ENCODE measurements around the gene MYL4. TPM values are rescaled to one million over a fixed set of nuclear protein-coding genes. Genes with fewer than 3 reads are reported as not detected.
"Not testable (repeated sequence)": the region's sequence is repeated elsewhere in the genome, so short reads cannot be mapped to it uniquely, and the experiment has no call there.

The MYL4 gene
- total RNA-seq, 1 donor from 2014 or later: 1.5 TPM

- DNase-seq (ENCODE audit: low spot score): no peak
These were observed 10.7 kb downstream of the MYL4 start for GRCh38 chr17:47219621-47220475.

GRCh38 chr17:47220531-47220999 lies 11.4 kb downstream of the MYL4 start:
- DNase-seq (ENCODE audit: low spot score): no peak

GRCh38 chr17:47221154-47221553 lies 12.0 kb downstream of the MYL4 start:
- no peak for DNase-seq (ENCODE audit: low spot score)

- no peak for DNase-seq (ENCODE audit: low spot score)
These were observed 12.9 kb downstream of the MYL4 start for GRCh38 chr17:47222047-47222446.

- DNase-seq (ENCODE audit: low spot score): no peak
These were observed 13.9 kb downstream of the MYL4 start for GRCh38 chr17:47223007-47223406.

GRCh38 chr17:47223460-47223859 lies 14.3 kb downstream of the MYL4 start:
- no peak for DNase-seq (ENCODE audit: low spot score)

- DNase-seq (ENCODE audit: low spot score): not testable (repeated sequence)
These were observed 14.9 kb downstream of the MYL4 start for GRCh38 chr17:47224077-47224476.

- no peak for DNase-seq (ENCODE audit: low spot score)
These were observed 15.8 kb downstream of the MYL4 start for GRCh38 chr17:47224966-47225365.

- DNase-seq (ENCODE audit: low spot score): no peak
These were observed 16.3 kb downstream of the MYL4 start for GRCh38 chr17:47225436-47225858.

GRCh38 chr17:47225911-47226688 lies 17.0 kb downstream of the MYL4 start:
- no peak for DNase-seq (ENCODE audit: low spot score)

GRCh38 chr17:47227862-47228261 lies 18.7 kb downstream of the MYL4 start:
- no peak for DNase-seq (ENCODE audit: low spot score)

- no peak for DNase-seq (ENCODE audit: low spot score)
These were observed 20.6 kb downstream of the MYL4 start for GRCh38 chr17:47229535-47230443.

- DNase-seq (ENCODE audit: low spot score): no peak
These were observed 21.7 kb downstream of the MYL4 start for GRCh38 chr17:47230864-47231263.

GRCh38 chr17:47231334-47231733 lies 22.2 kb downstream of the MYL4 start:
- no peak for DNase-seq (ENCODE audit: low spot score)

GRCh38 chr17:47231866-47232265 lies 22.7 kb downstream of the MYL4 start:
- DNase-seq (ENCODE audit: low spot score): no peak

GRCh38 chr17:47232465-47232864 lies 23.3 kb downstream of the MYL4 start:
- no peak for DNase-seq (ENCODE audit: low spot score)

- DNase-seq (ENCODE audit: low spot score): no peak
These were observed 26.4 kb downstream of the MYL4 start for GRCh38 chr17:47235506-47235905.

- no peak for DNase-seq (ENCODE audit: low spot score)
These were observed 26.8 kb downstream of the MYL4 start for GRCh38 chr17:47235923-47236322.

GRCh38 chr17:47237841-47238240 lies 28.7 kb downstream of the MYL4 start:
- no peak for DNase-seq (ENCODE audit: low spot score)

- DNase-seq (ENCODE audit: low spot score): no peak
These were observed 29.3 kb downstream of the MYL4 start for GRCh38 chr17:47238321-47239010.

GRCh38 chr17:47239619-47239966 lies 30.4 kb downstream of the MYL4 start:
- DNase-seq (ENCODE audit: low spot score): no peak
